Measurements from ENCODE around the gene CMTM6. TPM values are rescaled to one million over a fixed set of nuclear protein-coding genes. Genes with fewer than 3 reads are reported as not detected.

The CMTM6 gene
- polyA plus RNA-seq, 1 experiment: 22.8 TPM

GRCh38 chr3:32437896-32438295, 64.8 kb downstream of the CMTM6 start:
- no peak for DNase-seq (ENCODE audit: low read depth)
- ChIA-PET CTCF (no interaction called here), POLR2A (no interaction called here)
- no peak overlapping the region for H3K4me3 ChIP-seq (ENCODE audit: low read depth, low read length)
- no peak for TF ChIP-seq CTCF (IDR thresholded peaks at IDR 0.05; ENCODE audit: insufficient read depth, low read depth, low read length)
- H3K27me3 ChIP-seq (ENCODE audit: control insufficient read depth, insufficient read depth, low read length): no peaks in the 10 kb centered on the region
- H3K36me3 ChIP-seq (ENCODE audit: control insufficient read depth, insufficient read depth, low read length): no peaks in the 10 kb centered on the region

- POLR2A ChIA-PET: no interaction called here
These were observed 65.8 kb downstream of the CMTM6 start for GRCh38 chr3:32436816-32437189.

GRCh38 chr3:32435911-32436815, 66.5 kb downstream of the CMTM6 start:
- no peak for TF ChIP-seq CTCF (IDR thresholded peaks at IDR 0.05; ENCODE audit: insufficient read depth, low read depth, low read length)
- ChIA-PET POLR2A (no interaction called here), CTCF (interaction anchor here (0.6 to 3.4 kb wide), 3 partner anchors 8 to 32 kb away, joined by 3 to 11 read pairs (median 3); no protein-coding TSS in a partner anchor)
- Histone ChIP-seq H3K27me3 (ENCODE audit: control insufficient read depth, insufficient read depth, low read length) (no peaks in the 10 kb centered on the region), H3K4me3 (ENCODE audit: low read depth, low read length) (no peak overlapping the region), H3K36me3 (ENCODE audit: control insufficient read depth, insufficient read depth, low read length) (no peaks in the 10 kb centered on the region)
- no peak for DNase-seq (ENCODE audit: low read depth)

More at GRCh38 chr3:32436816-32437189, 65.8 kb downstream of the CMTM6 start:
- no peaks in the 10 kb centered on the region for H3K36me3 ChIP-seq (ENCODE audit: control insufficient read depth, insufficient read depth, low read length)
- no peak overlapping the region for H3K4me3 ChIP-seq (ENCODE audit: low read depth, low read length)
- no peaks in the 10 kb centered on the region for H3K27me3 ChIP-seq (ENCODE audit: control insufficient read depth, insufficient read depth, low read length)
- TF ChIP-seq CTCF (IDR thresholded peaks at IDR 0.05; ENCODE audit: insufficient read depth, low read depth, low read length): no peak
- no peak for DNase-seq (ENCODE audit: low read depth)
- CTCF ChIA-PET: interaction anchor here (1.7 to 3.4 kb wide), 2 partner anchors 10 to 31 kb away, joined by 3 to 11 read pairs; no protein-coding TSS in a partner anchor

- ChIA-PET CTCF (interaction anchor here (3.4 kb wide), 1 partner anchor 34 kb away, joined by 11 read pairs; no protein-coding TSS in a partner anchor), POLR2A (no interaction called here)
These were observed 68.4 kb downstream of the CMTM6 start for GRCh38 chr3:32434206-32434605.

More at GRCh38 chr3:32434206-32434605, 68.4 kb downstream of the CMTM6 start:
- no peak for DNase-seq (ENCODE audit: low read depth)
- H3K36me3 ChIP-seq (ENCODE audit: control insufficient read depth, insufficient read depth, low read length): no peaks in the 10 kb centered on the region
- TF ChIP-seq CTCF (IDR thresholded peaks at IDR 0.05; ENCODE audit: insufficient read depth, low read depth, low read length): no peak
- H3K4me3 ChIP-seq (ENCODE audit: low read depth, low read length): no peak overlapping the region
- H3K27me3 ChIP-seq (ENCODE audit: control insufficient read depth, insufficient read depth, low read length): no peaks in the 10 kb centered on the region
